H1 (cell line): ENCODE results near the gene ME3. TPM values are rescaled to one million over a fixed set of nuclear protein-coding genes. Genes with fewer than 3 reads are reported as not detected.
A peak's percentile ranks its signal among the peaks of the same experiment; 100 is the strongest.

Source experiments
- CTCF ChIA-PET: fragments of 300-600 bp; sonication (Branson Sonifier 250); formaldehyde crosslinking; loops from one replicate; lab custom pipeline; 2021; ENCODE audit not compliant: partially characterized antibody; lab: Charles Lee
- POLR2A ChIA-PET: fragments of 300-600 bp; sonication (Branson Sonifier 250); formaldehyde crosslinking; loops from one replicate; lab custom pipeline; 2021; ENCODE audit warnings: inconsistent platforms; ENCODE audit not compliant: partially characterized antibody; lab: Charles Lee
- DNase-seq, 2 experiments: peaks; one replicate each; pipeline versions ENCODE4 v3.0.0 to v3.0.0-alpha.2; 2010 to 2022; ENCODE audit warnings: low spot score in 2 of 2, low read depth in 1 of 2, mixed read lengths in 1 of 2
- FAIRE-seq: peaks from 2 replicates; lab custom pipeline; 2011; peaks lifted over from hg19 to GRCh38; lab: Jason Lieb, UNC
- H2AFZ ChIP-seq: 2 replicates; pipeline ENCODE4 v1.8.1; 2012; ENCODE audit warnings: low read length, inconsistent platforms
- H2AK5ac ChIP-seq: 2 replicates; pipeline ENCODE4 v1.6.1; 2013; ENCODE audit warnings: low read depth, low read length
- H2BK120ac ChIP-seq: replicated peaks from 2 replicates; pipeline ENCODE3; 2013; ENCODE audit warnings: low read depth, low read length, inconsistent platforms
- H2BK12ac ChIP-seq: 2 replicates; pipeline ENCODE4 v1.6.1; 2013; ENCODE audit warnings: low read depth, low read length
- H2BK15ac ChIP-seq: 2 replicates; pipeline ENCODE4 v1.6.1; 2013; ENCODE audit warnings: low read length
- H2BK20ac ChIP-seq: 2 replicates; pipeline ENCODE4 v1.6.1; 2013; ENCODE audit warnings: low read length
- H2BK5ac ChIP-seq: 2 replicates; pipeline ENCODE4 v1.6.1; 2013; ENCODE audit warnings: low read depth, low read length
- H3K14ac ChIP-seq: 2 replicates; pipeline ENCODE4 v1.6.1; 2013; ENCODE audit warnings: inconsistent platforms; ENCODE audit not compliant: insufficient read length
- H3K18ac ChIP-seq: 2 replicates; pipeline ENCODE4 v1.6.1; 2013; ENCODE audit warnings: low read length; ENCODE audit errors: extremely low read depth
- H3K23ac ChIP-seq: 2 replicates; pipeline ENCODE4 v1.6.1; 2013; ENCODE audit warnings: inconsistent platforms; ENCODE audit not compliant: insufficient read length
- H3K23me2 ChIP-seq: 2 replicates; pipeline ENCODE4 v1.6.1; 2013; ENCODE audit warnings: low read depth, low read length
- H3K27ac ChIP-seq: 2 replicates; pipeline ENCODE4 v1.6.1; 2011; ENCODE audit warnings: low read depth, low read length, inconsistent platforms
- H3K27me3 ChIP-seq, 4 experiments: replicated peaks in 1 of 4; 1 replicate in 1 of 4; 2 replicates in 3 of 4; pipeline versions ENCODE4 v1.6.1 to v1.8.1; 2011 to 2013; ENCODE audit warnings: low read length in 3 of 4, mild to moderate bottlenecking in 3 of 4, inconsistent platforms in 2 of 4, mixed read lengths in 2 of 4, moderate library complexity in 1 of 4; ENCODE audit not compliant: control insufficient read depth in 3 of 4, insufficient read depth in 3 of 4; ENCODE audit errors: extremely low read depth in 1 of 4
- H3K36me3 ChIP-seq, 4 experiments: 2 replicates each; pipeline versions ENCODE4 v1.6.1 to v1.8.1; 2011 to 2013; ENCODE audit warnings: mild to moderate bottlenecking in 4 of 4, low read length in 3 of 4, moderate library complexity in 2 of 4, control low read depth in 1 of 4, inconsistent platforms in 1 of 4; ENCODE audit not compliant: insufficient read depth in 4 of 4, control insufficient read depth in 2 of 4
- H3K4ac ChIP-seq: replicated peaks from 2 replicates; pipeline ENCODE3; 2013; ENCODE audit warnings: low read length, low read depth, mixed read lengths, inconsistent platforms; ENCODE audit not compliant: insufficient read length
- H3K4me1 ChIP-seq, 4 experiments: replicated peaks in 1 of 4; 1 replicate in 1 of 4; 2 replicates in 3 of 4; pipeline versions ENCODE4 v1.6.1 to v1.8.1; 2011 to 2013; ENCODE audit warnings: low read length in 3 of 4, inconsistent platforms in 2 of 4, mixed read lengths in 1 of 4; ENCODE audit not compliant: insufficient read depth in 4 of 4, control insufficient read depth in 3 of 4
- H3K4me2 ChIP-seq, 2 experiments: 2 replicates each; pipeline versions ENCODE4 v1.6.1 to v1.8.1; 2011 to 2013; ENCODE audit warnings: low read depth in 2 of 2, low read length in 2 of 2, control low read depth in 1 of 2, inconsistent platforms in 1 of 2, mild to moderate bottlenecking in 1 of 2; ENCODE audit not compliant: insufficient read depth in 1 of 2
- H3K4me3 ChIP-seq, 4 experiments: fragments of 200-600, 300-600 bp in 1 of 4; sonication (generic), shearing (Covaris generic), sonication (Bioruptor Twin) in 1 of 4; 2 replicates each; pipeline versions ENCODE4 v1.5.1 to v1.8.1; 2011 to 2016; ENCODE audit warnings: low read length in 4 of 4, low read depth in 3 of 4, control low read depth in 2 of 4, inconsistent platforms in 2 of 4, mild to moderate bottlenecking in 2 of 4, mixed read lengths in 1 of 4, moderate library complexity in 1 of 4; ENCODE audit not compliant: insufficient read depth in 2 of 4; ENCODE audit errors: extremely low read depth in 1 of 4
- H3K56ac ChIP-seq: replicated peaks from 2 replicates; pipeline ENCODE3; 2013; ENCODE audit warnings: low read depth, mild to moderate bottlenecking, mixed read lengths, low read length, inconsistent platforms; ENCODE audit not compliant: insufficient read length
- H3K79me1 ChIP-seq: 2 replicates; pipeline ENCODE4 v1.6.1; 2013; ENCODE audit warnings: low read depth, low read length, control low read depth
- H3K79me2 ChIP-seq, 2 experiments: 2 replicates each; pipeline versions ENCODE4 v1.6.1 to v1.8.1; 2012 to 2013; ENCODE audit warnings: low read length in 2 of 2, mild to moderate bottlenecking in 2 of 2, inconsistent platforms in 1 of 2; ENCODE audit not compliant: insufficient read depth in 2 of 2, control insufficient read depth in 1 of 2
- H3K9ac ChIP-seq, 4 experiments: replicated peaks in 1 of 4; 1 replicate in 1 of 4; 2 replicates in 3 of 4; pipeline versions ENCODE4 v1.6.1 to v1.8.1; 2011 to 2013; ENCODE audit warnings: low read depth in 3 of 4, low read length in 3 of 4, control low read depth in 2 of 4, mild to moderate bottlenecking in 2 of 4, moderate library complexity in 2 of 4, inconsistent platforms in 1 of 4; ENCODE audit errors: extremely low read depth in 1 of 4
- H3K9me3 ChIP-seq, 2 experiments: 2 replicates each; pipeline versions ENCODE4 v1.6.1 to v1.8.1; 2012 to 2013; ENCODE audit warnings: mild to moderate bottlenecking in 2 of 2, moderate library complexity in 2 of 2, control low read depth in 1 of 2, inconsistent platforms in 1 of 2, low read depth in 1 of 2, low read length in 1 of 2, mixed read lengths in 1 of 2; ENCODE audit not compliant: insufficient read depth in 2 of 2
- H4K20me1 ChIP-seq, 2 experiments: replicated peaks in 1 of 2; 2 replicates each; pipeline versions ENCODE3 to v1.8.1; 2011 to 2013; ENCODE audit warnings: inconsistent platforms in 2 of 2, low read length in 2 of 2, mild to moderate bottlenecking in 1 of 2; ENCODE audit not compliant: insufficient read depth in 2 of 2, control insufficient read depth in 1 of 2
- H4K5ac ChIP-seq: 2 replicates; pipeline ENCODE4 v1.6.1; 2013; ENCODE audit warnings: low read length, low read depth, mixed read lengths, inconsistent platforms; ENCODE audit not compliant: insufficient read length
- H4K8ac ChIP-seq: 2 replicates; pipeline ENCODE4 v1.8.0; 2013; ENCODE audit warnings: mild to moderate bottlenecking, moderate library complexity, low read length, inconsistent platforms; ENCODE audit not compliant: insufficient read depth; ENCODE audit errors: extremely low read depth
- H4K91ac ChIP-seq: replicated peaks from 2 replicates; pipeline ENCODE3; 2013; ENCODE audit warnings: low read length, mixed read lengths, inconsistent platforms; ENCODE audit not compliant: insufficient read length
- CHD2 ChIP-seq: IDR thresholded peaks from 2 replicates; pipeline ENCODE4 v1.6.1; 2012; ENCODE audit warnings: low read length, improper control_type of control experiment
- CREB1 ChIP-seq: IDR thresholded peaks from 2 replicates; pipeline ENCODE4 v1.6.1; 2012; ENCODE audit warnings: inconsistent platforms
- MAX ChIP-seq: IDR thresholded peaks from 2 replicates; pipeline ENCODE4 v1.6.1; 2012; ENCODE audit warnings: inconsistent platforms
- PHF8 ChIP-seq: fragments of 200-600 bp; sonication (generic); conservative IDR thresholded peaks from 2 replicates; pipeline ENCODE4 v1.7.1; 2012; ENCODE audit warnings: low read depth, mild to moderate bottlenecking, inconsistent platforms, low read length, moderate library complexity
- POLR2A ChIP-seq, 2 experiments: IDR thresholded peaks; 1 replicate in 1 of 2; 2 replicates in 1 of 2; pipeline ENCODE4 v1.6.1; 2011; ENCODE audit warnings: low read depth in 2 of 2, low read length in 2 of 2, mild to moderate bottlenecking in 2 of 2; ENCODE audit errors: control extremely low read depth in 1 of 2
- RBBP5 ChIP-seq: IDR thresholded peaks from 2 replicates; pipeline ENCODE4 v1.7.1; 2012; ENCODE audit warnings: low read depth, mild to moderate bottlenecking, inconsistent platforms, low read length, moderate library complexity, borderline replicate concordance
- RNF2 ChIP-seq: fragments of 200-900, 300-1000 bp; sonication (generic); IDR thresholded peaks from 2 replicates; pipeline ENCODE4 v1.7.1; 2016; ENCODE audit warnings: borderline replicate concordance, low read depth, mild to moderate bottlenecking, antibody characterized with exemption, low read length; ENCODE audit not compliant: poor library complexity, severe bottlenecking; ENCODE audit errors: missing control alignments
- SIRT6 ChIP-seq: IDR thresholded peaks from one replicate; pipeline ENCODE4 v1.7.1; 2012; ENCODE audit warnings: low read length, inconsistent platforms
- SUZ12 ChIP-seq: fragments of 200-600 bp; sonication (generic); IDR thresholded peaks from 2 replicates; pipeline ENCODE4 v1.6.1; 2012; ENCODE audit warnings: mild to moderate bottlenecking, inconsistent platforms, low read length, moderate library complexity, mixed read lengths
- WGBS, 2 experiments: shearing (Covaris generic) in 1 of 2; methylation state at CpG; one replicate each; pipeline versions ENCODE4 v1.1.6 to v1.1.7; 2013 to 2015; ENCODE audit warnings: low lambda C conversion rate in 2 of 2, mixed read lengths in 2 of 2, inconsistent platforms in 1 of 2, low coverage in 1 of 2, missing lambda C conversion rate in 1 of 2; ENCODE audit not compliant: insufficient replicate concordance in 2 of 2, insufficient coverage in 1 of 2, insufficient read length in 1 of 2; ENCODE audit errors: extremely low coverage in 1 of 2, missing lambda C conversion rate in 1 of 2; 5-methylcytosine and 5-hydroxymethylcytosine counted together
- long read RNA-seq, 2 experiments: library from RNA in 1 of 2; library from capped mRNA in 1 of 2; stranded (forward); transcript quantifications; one replicate each; pipeline ENCODE4 v2.0.0, GENCODE V29; 2021; ENCODE audit warnings: inconsistent platforms in 1 of 2
- polyA minus RNA-seq, 3 experiments: library from RNA; depleted of rRNA, polyadenylated mRNA; stranded (reverse); fragments of >200 nt; gene quantifications; 1 replicate in 2 of 3; 2 replicates in 1 of 3; pipeline ENCODE4 v1.2.3, GENCODE V29; 2011
- polyA plus RNA-seq, 7 experiments: library from polyadenylated mRNA; depleted of rRNA in 3 of 7; stranded (reverse) in 5 of 7; unstranded in 2 of 7; fragments of >200 nt in 5 of 7; fragments of 200-250 nt in 2 of 7; gene quantifications; 1 replicate in 5 of 7; 2 replicates in 1 of 7; 4 replicates in 1 of 7; pipeline versions ENCODE4 v1.2.1 to v1.2.3, GENCODE V29; 2011 to 2013; ENCODE audit warnings: missing spikeins in 2 of 7, mixed read lengths in 2 of 7
- total RNA-seq: library from RNA; stranded (reverse); fragmentation: NEBNext Ultra II Directional; extraction: Animal tissue kit (Norgen Biotek cat#: 25700); gene quantifications from 2 replicates; pipeline ENCODE4 v1.2.1, GENCODE V29; 2021

The ME3 gene
- total RNA-seq (1.5 and 3.4 TPM in 2 replicates), polyA plus RNA-seq (2011; rRNA removed) (2.7 and 2.8 TPM in 2 replicates), polyA minus RNA-seq (2011; rRNA and poly(A)+ RNA removed) (6.0 and 7.9 TPM in 2 replicates)
- 4.1 TPM for polyA plus RNA-seq (2011; cell fraction: cytosol; rRNA removed)
- polyA plus RNA-seq (2011; cell fraction: nucleus; rRNA removed), result 6.9 TPM
- polyA plus RNA-seq (2012, experiment 1 of 2), result 1.5 to 3.2 TPM (median 2.2 TPM) in 4 replicates
- polyA plus RNA-seq (2012, experiment 2 of 2), result 1.2 TPM
- polyA plus RNA-seq (2013, experiment 1 of 2), result 1.4 TPM
- polyA plus RNA-seq (2013, experiment 2 of 2), result 1.2 TPM
- polyA minus RNA-seq (2011; cell fraction: cytosol; rRNA and poly(A)+ RNA removed), result 2.6 TPM
- polyA minus RNA-seq (2011; cell fraction: nucleus; rRNA and poly(A)+ RNA removed), result 22.8 TPM
- long read RNA-seq, experiment 1, result 0 reads
- long read RNA-seq, experiment 2, result 0 reads

GRCh38 chr11:86672007-86672621 is at the start of gene ME3:
TSS of gene ME3 (minus strand) at chr11:86672616.
- peak within 1 kb of the TSS; percentile 93 to 99 for H3K4me2 ChIP-seq
- WGBS, 2 experiments, result 1% methylated on average over 37 of the region's 52 CpGs; no CpG with 5 or more reads in 1 of the 2 experiments
- H3K18ac ChIP-seq, result peak within 1 kb of the TSS; percentile 39; the same call in 1 of the 2 replicates
- H3K36me3 ChIP-seq, result no peaks in the 10 kb centered on the region
- DNase-seq (peak in 1 of 2 experiments; percentile 76), FAIRE-seq (no peak)
- peaks cover 12% of the 10 kb centered on the region; the same call in 1 of the 2 replicates for H3K23me2 ChIP-seq
- H2BK120ac ChIP-seq, result peak within 1 kb of the TSS; percentile 69
- H2BK15ac ChIP-seq, result no peak within 1 kb of the TSS; the same call in 1 of the 2 replicates
- no peak within 1 kb of the TSS for H3K4ac ChIP-seq
- ChIA-PET POLR2A (no interaction called here), CTCF (interaction anchor here (0.5 to 2.1 kb wide), 3 partner anchors 127 to 1776 kb away, joined by 3 to 6 read pairs (median 5); no protein-coding TSS in a partner anchor)
- no peak within 1 kb of the TSS for H2AK5ac ChIP-seq
- peak within 1 kb of the TSS; percentile 97 for H2AFZ ChIP-seq
- no peak within 1 kb of the TSS for H3K27ac ChIP-seq
- H4K91ac ChIP-seq, result peak within 1 kb of the TSS; percentile 88
- H3K14ac ChIP-seq, result no peak within 1 kb of the TSS
- peak within 1 kb of the TSS; percentile 36; the same call in 1 of the 2 replicates for H2BK20ac ChIP-seq
- H3K23ac ChIP-seq, result no peak within 1 kb of the TSS
- peaks cover 0 to 13% (median 4%) of the 10 kb centered on the region in 4 experiments; a peak in 4 of 7 replicates for H3K4me1 ChIP-seq
- H4K5ac ChIP-seq, result no peak within 1 kb of the TSS
- H3K9ac ChIP-seq, result peak within 1 kb of the TSS in 3 of 4 experiments; percentile 27 to 46 (median 45); a peak in 5 of 7 replicates
- H2BK5ac ChIP-seq, result peak within 1 kb of the TSS; percentile 55; the same call in 1 of the 2 replicates
- H3K9me3 ChIP-seq, result no peaks in the 10 kb centered on the region
- peak within 1 kb of the TSS; percentile 47 to 73 (median 66) for H3K4me3 ChIP-seq
- H3K79me1 ChIP-seq, result no peaks in the 10 kb centered on the region
- H3K56ac ChIP-seq, result no peak within 1 kb of the TSS
- H3K27me3 ChIP-seq, result peaks cover 0 to 33% (median 23%) of the 10 kb centered on the region in 4 experiments; a peak in 6 of 7 replicates
- H2BK12ac ChIP-seq, result peak within 1 kb of the TSS; percentile 88; the same call in 1 of the 2 replicates
- no peaks in the 10 kb centered on the region for H3K79me2 ChIP-seq
- peak within 1 kb of the TSS; percentile 82 for H4K8ac ChIP-seq
- no peaks in the 10 kb centered on the region for H4K20me1 ChIP-seq
- no peak for TF ChIP-seq CREB1
- peak; percentile 88 for TF ChIP-seq RBBP5
- TF ChIP-seq MAX, result peak; percentile 83
- peak; percentile 33 for TF ChIP-seq PHF8
- no peak for TF ChIP-seq POLR2A (IDR thresholded peaks at IDR 0.05; ENCODE audit: control extremely low read depth in 1 of 2, low read depth in 2 of 2, low read length in 2 of 2)
- TF ChIP-seq CHD2, result no peak
- TF ChIP-seq RNF2, result peak; percentile 41
- peak; percentile 67 for TF ChIP-seq SUZ12
- no peak for TF ChIP-seq SIRT6
